ENCODE data around the gene BCAP31.

Gene BCAP31

GRCh38 chrX:153724252-153725038 is at the start of gene BCAP31, which contains the start of gene ABCD1:
Gene BCAP31, minus strand, starts transcription at chrX:153724387. Its CDS starts 1,143 bp downstream, at chrX:153723244.
Gene ABCD1, plus strand, starts transcription at chrX:153724856. Its CDS starts 411 bp downstream, at chrX:153725267.
- in situ Hi-C loops (cut with HindIII; ENCODE audit: low sequenced_read_pairs): no loop called here

GRCh38 chrX:153773218-153773611 is 49.0 kb upstream of the BCAP31 start:
- in situ Hi-C loops (cut with HindIII; ENCODE audit: low sequenced_read_pairs): no loop called here

- in situ Hi-C loops (cut with HindIII; ENCODE audit: low sequenced_read_pairs): no loop called here
These were observed 48.4 kb upstream of the BCAP31 start for GRCh38 chrX:153772316-153773217.

GRCh38 chrX:153771415-153772315 is 47.5 kb upstream of the BCAP31 start:
- in situ Hi-C loops (cut with HindIII; ENCODE audit: low sequenced_read_pairs): no loop called here

GRCh38 chrX:153770601-153771414 is 46.6 kb upstream of the BCAP31 start:
- in situ Hi-C loops (cut with HindIII; ENCODE audit: low sequenced_read_pairs): no loop called here

GRCh38 chrX:153769865-153770600 is 45.8 kb upstream of the BCAP31 start:
- in situ Hi-C loops (cut with HindIII; ENCODE audit: low sequenced_read_pairs): no loop called here

GRCh38 chrX:153769158-153769864 is 45.1 kb upstream of the BCAP31 start:
- in situ Hi-C loops (cut with HindIII; ENCODE audit: low sequenced_read_pairs): no loop called here

GRCh38 chrX:153768311-153769157 is 44.3 kb upstream of the BCAP31 start:
- in situ Hi-C loops (cut with HindIII; ENCODE audit: low sequenced_read_pairs): no loop called here

- in situ Hi-C loops (cut with HindIII; ENCODE audit: low sequenced_read_pairs): no loop called here
These were observed 43.5 kb upstream of the BCAP31 start for GRCh38 chrX:153767674-153768055.

- in situ Hi-C loops (cut with HindIII; ENCODE audit: low sequenced_read_pairs): no loop called here
These were observed 42.9 kb upstream of the BCAP31 start for GRCh38 chrX:153766871-153767673.

GRCh38 chrX:153766098-153766817 is 42.1 kb upstream of the BCAP31 start:
- in situ Hi-C loops (cut with HindIII; ENCODE audit: low sequenced_read_pairs): no loop called here

GRCh38 chrX:153765138-153766079 is 41.2 kb upstream of the BCAP31 start:
- in situ Hi-C loops (cut with HindIII; ENCODE audit: low sequenced_read_pairs): no loop called here

- in situ Hi-C loops (cut with HindIII; ENCODE audit: low sequenced_read_pairs): no loop called here
These were observed 40.6 kb upstream of the BCAP31 start for GRCh38 chrX:153764786-153765137.

- in situ Hi-C loops (cut with HindIII; ENCODE audit: low sequenced_read_pairs): no loop called here
These were observed 40.0 kb upstream of the BCAP31 start, which contains the start of gene PLXNB3 for GRCh38 chrX:153763989-153764755. Gene PLXNB3, plus strand, starts transcription at chrX:153764249. Its CDS starts 1,287 bp downstream, at chrX:153765536.

Measured in DLD1 (cell line).